NK-92 treated with Interleukin-12 subunit alpha and Interleukin-12 subunit beta, amount 100 ng/mL, for 24 hours (cell line): ENCODE measurements around the gene RBBP8.
A peak's percentile ranks its signal among the peaks of the same experiment; 100 is the strongest.

Source experiments
- DNase-seq: peaks from one replicate; lab custom pipeline; 2025; lab: John Stamatoyannopoulos, UW

RBBP8 gene

DNA sequence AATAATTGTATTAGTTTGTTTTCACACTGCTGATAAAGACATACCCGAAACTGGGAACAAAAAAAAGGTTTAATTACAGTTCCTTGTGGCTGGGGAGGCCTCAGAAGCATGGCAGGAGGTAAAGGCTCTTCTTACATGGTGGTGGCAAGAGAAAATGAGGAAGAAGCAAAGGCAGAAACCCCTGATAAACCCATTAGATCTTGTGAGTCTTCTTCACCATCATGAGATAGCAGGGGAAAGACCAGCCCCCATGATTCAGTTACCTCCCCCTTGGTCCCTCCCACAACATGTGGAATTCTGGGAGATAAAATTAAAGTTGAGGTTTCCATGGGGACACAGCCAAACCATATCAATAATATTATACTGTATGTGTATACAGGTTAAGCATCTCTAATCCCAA, 128.9 kb downstream of the RBBP8 start:
- no peak for DNase-seq

DNA sequence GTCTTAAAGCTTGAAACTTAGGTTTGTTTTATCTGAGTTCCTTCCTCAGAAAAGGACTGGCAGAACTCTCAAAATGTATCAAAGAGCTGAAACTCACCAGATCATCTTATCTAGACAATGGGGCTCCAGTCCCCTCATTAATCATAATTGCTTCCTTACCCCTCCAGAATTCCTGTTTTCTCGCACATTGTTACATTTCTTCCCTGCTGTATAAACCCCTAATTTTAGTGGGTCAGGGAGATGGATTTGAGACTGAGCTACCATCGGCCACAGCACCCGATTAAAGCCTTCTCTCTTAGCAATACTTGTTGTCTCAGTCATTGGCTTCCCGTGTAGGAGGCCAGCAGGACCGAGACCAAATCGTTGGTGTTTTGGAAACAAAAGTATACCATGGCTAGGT, 130.4 kb downstream of the RBBP8 start:
- DNase-seq, result no peak

DNA sequence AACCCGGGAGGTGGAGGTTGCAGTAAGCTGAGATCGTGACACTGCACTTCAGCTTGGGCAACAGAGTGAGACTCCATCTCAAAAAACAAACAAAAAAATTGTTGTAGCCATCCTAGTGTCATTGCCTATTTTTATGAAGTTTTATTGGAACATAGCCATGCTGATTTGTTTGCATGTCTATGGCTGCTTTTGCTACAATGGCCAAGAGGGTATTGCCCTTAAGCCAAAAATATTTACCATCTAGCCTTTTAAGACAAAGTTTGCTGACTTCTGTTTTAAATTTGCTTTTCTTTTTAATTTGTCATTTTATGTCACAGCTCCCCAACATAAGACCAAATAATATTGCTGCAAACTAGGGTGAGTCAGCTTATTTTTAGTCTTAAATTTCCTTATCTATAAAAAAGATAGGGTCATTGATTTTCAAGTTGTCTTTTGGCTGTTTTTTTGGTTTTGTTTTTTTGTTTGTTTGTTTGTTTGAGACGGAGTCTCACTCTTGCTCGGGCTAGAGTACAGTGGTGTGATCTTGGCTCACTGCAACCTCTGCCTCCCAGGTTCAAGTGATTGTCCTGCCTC, 132.2 kb downstream of the RBBP8 start:
- DNase-seq, result no peak

DNA sequence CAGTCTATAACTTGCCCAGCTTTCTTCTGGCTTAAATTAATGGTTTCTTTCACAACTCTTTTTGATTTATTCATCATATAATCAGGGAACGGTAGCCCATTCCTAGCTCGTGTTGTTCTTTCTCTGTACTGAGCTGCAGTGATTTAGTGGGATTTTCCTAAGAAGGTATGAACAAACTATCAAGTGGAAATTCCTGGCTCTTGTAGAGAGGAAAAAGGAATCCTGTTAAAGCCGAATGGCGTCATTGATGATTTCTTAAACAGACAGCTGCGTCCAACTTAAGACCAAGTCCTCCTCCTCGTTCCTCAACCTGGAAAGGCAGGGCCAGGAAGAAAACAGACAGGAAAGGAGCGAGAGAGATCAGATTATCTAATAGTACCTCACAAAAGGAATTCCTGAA, 132.9 kb downstream of the RBBP8 start:
- DNase-seq, result no peak

DNA sequence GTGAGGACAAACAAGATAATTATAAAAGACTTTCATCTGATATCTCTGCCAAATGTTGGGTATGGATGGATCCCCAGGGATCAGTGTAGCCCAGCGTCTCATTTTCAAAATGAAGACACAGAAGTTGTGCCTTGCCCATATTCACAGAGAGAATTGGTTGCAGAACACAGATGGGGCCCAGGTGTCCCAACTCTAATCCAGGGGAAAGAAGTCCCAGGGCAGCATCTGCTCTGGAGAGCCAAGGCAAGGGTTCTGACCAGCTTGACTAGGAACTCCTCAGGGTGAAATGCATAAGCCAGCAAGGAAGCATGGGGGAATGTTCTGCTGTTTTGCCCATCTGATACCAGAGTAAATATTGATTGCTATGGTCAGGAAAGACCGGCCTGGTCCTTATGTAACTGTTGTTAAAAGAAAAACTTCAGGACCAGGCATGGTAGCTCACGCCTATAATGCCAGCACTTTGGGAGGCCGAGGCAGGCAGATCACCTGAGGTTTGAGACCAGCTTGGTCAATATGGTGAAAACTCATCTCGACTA, 133.4 kb downstream of the RBBP8 start:
- DNase-seq, result no peak

DNA sequence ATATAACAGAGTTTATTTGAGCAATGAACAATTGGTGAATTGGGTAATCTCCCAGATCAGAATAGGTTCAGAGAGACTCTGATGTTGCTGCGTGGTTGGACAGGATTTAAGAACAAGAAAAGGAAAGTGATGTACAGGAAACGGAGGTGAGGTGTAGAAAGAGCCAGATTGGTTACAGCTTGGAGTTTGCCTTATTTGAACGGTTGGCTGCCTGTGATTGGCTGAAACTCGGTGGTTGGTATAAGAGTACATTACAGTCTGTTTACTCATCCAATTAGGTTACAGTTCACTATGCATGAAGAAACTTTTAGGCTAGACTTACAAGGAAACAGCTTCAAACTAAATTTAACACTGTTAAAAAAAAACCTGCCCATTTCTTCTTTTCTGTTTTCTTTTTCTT, 134.1 kb downstream of the RBBP8 start:
- no peak for DNase-seq

DNA sequence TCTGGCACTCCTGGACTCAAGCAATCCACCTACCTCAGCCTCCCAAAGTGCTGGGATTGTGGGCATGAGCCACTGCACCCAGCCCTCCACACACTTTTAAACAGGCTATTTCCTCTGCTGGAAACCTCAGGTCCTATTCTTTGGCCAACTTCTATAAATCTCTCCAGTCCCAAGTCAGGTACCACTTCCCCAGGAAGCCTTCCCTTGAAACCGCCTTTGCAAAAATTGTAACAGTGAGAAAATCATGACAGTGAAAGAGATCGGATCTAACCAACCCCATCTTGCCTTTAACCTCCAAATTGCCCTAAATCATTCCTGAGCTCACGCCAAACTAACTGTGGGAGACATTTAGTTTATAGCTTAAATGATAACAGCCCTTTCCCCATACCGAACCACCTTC, 134.9 kb downstream of the RBBP8 start:
- no peak for DNase-seq

DNA sequence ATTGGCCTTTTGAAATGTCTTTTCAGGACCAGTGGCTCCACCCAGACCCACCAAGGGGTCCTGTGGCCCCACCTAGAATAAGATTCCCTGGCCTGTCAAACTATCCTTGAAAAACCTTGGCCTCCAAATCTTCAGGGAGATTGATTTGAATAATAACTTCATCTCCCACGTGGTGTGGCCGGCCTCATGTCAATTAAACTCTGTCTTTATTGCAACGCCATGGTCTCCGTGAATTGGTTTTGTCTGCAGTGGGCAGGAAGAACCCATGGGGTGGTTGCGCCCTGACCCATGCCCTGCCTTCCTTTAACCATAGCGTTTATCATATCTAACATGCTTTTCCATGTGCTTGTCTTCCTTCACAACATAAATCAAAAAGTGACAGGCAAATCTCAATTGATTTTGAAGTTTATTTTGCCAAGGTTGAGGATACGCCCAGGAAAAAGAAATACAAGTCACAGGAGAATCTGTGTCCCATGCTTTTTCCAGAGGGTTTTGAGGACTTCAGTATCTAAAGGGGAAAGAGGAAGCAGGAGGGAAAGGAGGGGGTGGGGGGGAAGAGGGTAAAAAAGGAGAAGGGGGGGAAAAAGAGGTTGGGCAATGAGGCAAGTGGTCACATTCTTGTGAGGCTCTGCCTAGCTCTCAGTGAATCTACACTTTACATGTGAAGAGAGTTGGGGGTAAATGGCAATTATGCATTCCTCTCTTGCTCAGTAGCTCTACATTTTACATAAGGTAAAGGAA, 135.6 kb downstream of the RBBP8 start:
- DNase-seq, result no peak

DNA sequence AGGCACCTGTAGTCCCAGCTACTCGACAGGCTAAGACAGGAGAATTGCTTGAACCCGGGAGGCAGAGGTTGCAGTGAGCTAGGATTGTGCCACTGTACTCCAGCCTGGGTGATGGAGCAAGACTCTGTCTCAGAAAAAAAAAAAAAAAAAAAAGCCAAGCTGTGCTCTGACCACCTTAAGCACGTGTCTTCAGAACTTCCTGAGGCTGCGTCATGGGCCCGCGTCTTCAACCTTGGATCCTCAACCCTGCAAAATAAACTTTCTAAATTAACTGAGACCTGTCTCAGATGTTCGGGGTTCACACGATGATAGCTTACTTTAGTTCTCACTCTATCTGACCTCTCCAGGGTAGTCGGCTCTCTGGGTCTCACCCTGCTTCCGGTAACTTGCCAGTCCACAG, 136.4 kb downstream of the RBBP8 start:
- DNase-seq, result no peak

DNA sequence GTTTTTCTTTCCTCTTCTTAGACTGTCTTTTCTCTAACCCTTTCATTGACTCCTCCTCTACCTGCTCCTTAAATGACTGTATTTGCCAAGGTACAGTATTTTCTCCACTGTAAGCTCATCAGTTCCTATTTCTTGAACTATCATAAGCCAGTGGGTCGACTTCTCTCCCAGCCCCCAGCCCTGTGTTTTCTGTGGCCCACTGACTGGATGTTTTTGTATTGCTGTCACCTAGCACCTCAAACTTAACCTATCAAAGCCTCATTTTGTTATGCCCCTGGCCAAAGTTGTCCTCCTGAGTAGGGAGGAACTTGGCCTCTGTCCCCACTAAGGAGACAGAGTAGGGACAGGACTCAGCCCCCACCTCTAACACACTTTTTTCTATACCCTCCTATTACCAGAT, 136.8 kb downstream of the RBBP8 start:
- no peak for DNase-seq

DNA sequence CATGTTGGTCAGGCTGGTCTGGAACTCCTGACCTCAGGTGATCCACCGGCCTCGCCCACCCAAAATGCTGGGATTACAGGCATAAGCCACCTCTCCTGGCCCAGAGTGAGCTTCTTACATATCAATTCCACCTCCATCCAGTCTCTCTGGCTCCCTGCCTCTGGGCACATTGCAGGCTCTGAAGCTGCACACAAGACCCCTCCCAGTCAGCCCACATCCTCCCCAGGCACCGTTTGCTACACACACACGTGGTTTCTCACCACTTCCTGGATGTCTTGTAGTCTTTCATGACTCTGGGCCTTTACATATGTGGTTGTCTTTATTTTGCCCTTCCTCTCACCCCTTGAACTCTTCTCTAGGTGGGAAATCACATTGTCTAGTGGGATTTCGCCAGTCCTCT, 138.2 kb downstream of the RBBP8 start:
- DNase-seq, result peak; percentile 81

DNA sequence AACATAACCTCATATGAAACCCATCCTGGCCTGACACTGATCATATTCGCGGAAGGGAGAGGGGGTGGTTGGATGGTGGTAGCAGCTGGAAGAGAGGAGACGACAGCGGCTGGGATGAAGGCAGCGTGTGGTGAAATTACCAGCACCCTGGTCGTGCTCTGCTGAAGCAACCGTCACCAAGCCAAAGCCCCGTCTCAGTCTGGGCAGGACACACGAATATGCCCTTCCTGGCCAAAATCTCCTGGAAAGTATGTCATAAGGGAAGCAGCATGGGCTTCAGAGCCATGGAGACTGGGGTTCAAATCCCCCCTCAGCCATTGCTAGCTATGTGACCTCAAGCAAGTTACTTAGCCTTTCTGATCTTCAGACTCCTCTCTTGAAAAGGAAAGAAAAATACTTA, 139.0 kb downstream of the RBBP8 start:
- no peak for DNase-seq

DNA sequence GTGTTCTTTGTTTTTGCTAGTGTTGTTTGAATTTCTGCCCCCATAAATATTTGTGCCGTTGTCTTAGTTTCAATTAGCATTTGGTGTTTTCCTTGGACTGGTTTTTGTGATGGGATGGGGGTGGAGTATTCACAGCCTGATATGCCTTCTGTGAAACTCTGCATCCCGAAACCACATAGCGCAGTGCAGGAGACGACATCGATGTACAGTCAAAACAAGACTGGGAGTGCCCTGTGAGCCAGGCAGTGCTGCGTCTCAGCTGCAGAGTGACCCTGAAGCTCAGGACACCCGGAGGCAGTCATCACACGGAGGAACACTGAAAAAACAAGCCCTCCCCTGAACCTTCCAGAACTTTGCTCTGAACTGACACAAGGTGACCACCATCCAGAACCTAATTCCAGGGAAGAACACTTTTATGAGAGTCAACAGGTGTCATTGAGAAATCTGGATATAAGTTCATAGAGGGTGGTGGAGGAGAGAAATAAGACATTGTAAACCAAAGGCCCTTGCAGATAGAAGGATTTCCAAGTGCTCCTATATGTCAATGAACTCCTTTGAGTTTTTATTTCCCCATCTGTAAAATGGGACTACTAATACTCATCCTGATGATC, 141.0 kb downstream of the RBBP8 start:
- no peak for DNase-seq
